Measurements from ENCODE around the gene EFNA1.

EFNA1 gene

DNA sequence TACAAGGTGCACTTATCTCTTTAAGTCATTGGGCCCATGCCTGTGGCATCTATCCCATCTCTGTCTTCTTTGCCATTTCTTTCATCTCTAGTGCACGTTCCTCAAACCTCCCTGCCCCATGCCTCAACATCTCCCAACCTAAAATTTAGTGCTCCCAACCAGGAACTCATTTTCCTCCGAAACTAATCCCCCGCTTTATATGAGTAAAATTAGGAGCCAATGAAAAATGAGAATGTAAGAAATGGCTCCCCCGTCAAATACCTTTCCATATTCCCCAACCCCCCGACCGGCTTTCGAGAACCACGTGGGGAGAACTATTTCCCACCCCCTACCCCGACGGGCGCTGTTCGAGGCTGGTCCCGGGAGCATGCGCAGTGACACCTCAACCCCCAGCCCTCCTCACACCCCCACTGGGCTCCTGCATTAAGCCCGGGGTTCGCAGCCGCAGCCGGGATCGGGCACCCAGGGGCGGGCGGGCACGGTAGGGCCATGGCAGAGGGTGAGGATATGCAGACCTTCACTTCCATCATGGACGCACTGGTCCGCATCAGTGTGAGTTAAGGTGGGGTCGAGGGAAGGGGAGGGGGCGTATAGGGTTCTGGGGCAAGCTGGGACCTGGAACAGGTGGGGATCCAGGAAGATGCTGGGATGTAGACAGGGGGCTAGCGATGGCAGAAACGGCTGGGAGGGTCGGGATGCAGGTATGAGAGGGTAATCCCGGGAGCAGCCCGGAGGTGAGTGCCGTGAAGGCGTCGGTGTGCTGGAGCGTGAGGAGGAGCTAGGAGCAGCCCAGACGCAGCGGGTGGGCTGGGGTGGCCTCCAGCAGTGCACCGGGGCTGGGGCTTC lies 46.0 kb downstream of the EFNA1 start, which contains the start of gene TRIM46:
Gene TRIM46, plus strand, starts transcription at position 372 of the 846 bp plus-strand sequence. Its CDS starts 118 bp downstream, at position 490.
- DNase-seq = peak in 34 of 51 donors; percentile 18 to 89 (median 49)

DNA sequence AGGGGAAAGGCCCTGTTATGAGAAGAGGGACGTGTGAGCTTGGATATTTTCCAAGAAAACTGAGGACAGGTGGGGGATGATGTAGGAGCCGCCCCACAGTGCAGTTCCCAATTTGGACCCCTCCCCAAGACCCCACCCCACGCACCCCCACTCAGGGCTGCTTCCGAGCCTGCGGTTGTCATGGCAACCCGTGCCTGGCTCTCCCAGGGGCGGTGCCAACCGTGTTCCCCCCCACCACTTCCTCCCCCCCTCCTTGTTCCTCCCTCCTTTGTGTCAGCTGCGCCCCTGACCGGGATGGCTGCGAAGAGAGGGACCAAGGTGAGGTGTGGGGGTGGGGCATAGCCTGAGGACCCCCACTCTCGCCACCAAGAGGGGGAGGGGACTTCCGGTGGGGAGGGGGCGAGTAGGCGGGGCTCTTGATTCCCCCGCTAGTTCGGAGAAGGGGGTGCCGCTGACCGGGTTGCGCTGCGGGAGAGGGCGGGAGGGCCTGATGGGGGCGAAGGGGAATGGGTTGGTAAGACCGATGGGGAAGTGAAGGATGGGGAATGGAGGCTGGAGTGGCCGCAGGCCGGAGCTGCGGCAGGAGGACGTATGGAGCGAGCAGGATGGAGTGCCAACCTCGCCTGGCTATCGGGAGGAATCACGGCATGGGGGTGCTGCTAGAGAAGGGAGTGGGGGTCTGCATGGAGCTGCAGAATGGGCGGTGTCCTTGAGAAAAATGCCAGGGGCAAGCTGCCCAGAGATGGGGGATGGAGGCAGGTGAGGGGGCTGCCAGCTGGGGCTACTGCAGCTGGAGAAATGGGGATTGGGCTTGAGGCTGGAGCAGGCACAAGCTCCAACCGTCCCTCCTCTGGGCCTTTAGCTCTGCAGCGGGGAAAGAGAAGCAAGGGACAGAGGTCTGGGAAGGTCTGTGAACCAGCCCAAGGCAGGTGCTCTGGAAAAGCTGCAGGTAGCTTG lies 46.9 kb downstream of the EFNA1 start:
- DNase-seq = peak in 19 of 51 donors; percentile 26 to 77 (median 51)

DNA sequence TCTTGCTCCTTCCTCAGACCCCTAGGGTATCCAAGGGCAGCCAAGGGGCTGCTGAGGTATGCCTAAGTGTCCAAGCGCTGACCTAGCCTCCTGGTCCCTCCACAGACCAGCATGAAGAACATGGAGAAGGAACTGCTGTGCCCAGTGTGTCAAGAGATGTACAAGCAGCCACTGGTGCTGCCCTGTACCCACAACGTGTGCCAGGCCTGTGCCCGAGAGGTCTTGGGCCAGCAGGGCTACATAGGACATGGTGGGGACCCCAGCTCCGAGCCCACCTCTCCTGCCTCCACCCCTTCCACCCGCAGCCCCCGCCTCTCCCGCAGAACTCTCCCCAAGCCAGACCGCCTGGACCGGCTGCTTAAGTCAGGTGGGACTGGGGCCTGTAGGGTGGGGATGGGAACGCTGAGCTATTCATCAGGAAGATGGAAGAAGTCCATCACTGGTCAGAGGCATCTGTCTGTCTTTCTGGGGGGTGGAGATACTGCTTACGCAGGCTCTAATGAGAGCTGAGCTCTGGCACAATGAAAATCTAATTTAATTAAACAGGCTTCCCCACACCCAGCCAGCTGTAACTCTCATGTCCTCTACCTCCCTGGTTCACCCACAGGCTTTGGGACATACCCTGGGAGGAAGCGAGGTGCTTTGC lies 47.7 kb downstream of the EFNA1 start:
- DNase-seq = no peak

DNA sequence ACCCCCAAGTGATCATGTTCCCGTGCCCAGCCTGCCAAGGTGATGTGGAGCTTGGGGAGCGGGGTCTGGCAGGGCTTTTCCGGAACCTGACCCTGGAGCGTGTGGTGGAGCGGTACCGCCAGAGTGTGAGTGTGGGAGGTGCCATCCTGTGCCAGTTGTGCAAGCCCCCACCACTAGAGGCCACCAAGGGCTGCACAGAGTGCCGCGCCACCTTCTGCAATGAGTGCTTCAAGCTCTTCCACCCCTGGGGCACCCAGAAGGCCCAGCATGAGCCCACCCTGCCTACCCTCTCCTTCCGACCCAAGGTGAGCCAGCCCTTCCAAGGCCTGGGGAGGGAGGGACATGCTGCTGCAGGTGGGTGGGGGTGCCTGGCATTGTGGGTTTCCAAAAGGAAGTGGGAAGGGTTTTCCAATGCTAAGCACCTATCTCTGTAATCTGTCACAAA lies 48.3 kb downstream of the EFNA1 start:
- DNase-seq = peak in 2 of 51 donors; percentile 14 to 25

DNA sequence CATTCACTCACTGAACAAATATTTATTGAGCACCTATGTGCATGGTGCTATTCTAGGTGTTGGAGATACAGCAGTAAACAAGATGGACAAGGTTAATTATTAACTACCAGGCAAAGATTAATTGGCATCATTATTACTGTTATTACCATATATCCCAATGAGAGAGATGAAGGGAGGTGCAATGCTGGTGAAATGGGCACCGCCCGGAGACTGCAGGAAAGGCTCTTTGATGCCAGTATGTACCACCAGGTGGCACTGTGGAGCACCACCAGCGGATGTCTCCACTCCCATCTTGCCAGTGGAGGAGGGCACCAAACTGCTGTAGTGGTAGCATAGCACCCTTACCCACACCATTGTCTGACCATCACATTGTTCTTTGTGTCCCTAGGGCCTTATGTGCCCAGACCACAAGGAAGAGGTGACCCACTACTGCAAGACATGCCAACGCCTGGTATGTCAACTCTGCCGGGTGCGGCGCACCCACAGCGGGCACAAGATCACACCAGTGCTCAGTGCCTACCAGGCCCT lies 48.9 kb downstream of the EFNA1 start:
- peak in 45 of 51 donors; percentile 25 to 88 (median 68) for DNase-seq

DNA sequence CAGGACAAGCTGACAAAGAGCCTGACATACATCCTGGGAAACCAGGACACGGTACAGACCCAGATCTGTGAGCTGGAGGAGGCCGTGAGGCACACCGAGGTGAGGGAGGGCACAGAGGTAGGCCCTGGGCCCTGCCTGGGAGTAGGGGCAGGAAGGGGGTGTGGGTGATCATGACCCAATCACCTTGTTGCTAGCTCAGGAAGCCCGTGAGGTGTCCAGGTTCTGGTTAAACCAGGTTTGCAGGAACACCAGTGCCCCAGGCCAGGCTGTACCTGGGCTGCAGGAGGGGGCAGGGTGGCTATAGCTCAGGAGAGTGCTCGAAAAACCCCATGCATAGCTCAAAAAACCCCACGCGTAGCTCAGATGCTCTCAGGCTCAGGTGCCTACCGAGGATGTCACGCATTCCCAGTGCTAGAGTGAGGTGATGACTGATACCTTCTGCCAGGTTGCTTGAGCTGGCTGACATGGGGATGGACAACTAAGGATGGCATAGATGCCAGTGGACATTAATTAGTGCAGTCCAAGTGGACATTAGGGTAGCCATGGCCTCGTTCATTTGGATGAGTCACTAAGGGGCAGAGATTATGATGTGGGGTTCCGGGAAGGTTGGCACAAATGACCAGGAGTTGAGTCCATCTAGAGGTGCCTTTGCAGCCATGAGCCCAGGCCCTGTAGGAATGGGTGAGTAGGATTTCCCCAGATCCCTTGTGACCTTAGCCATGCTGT lies 49.7 kb downstream of the EFNA1 start:
- DNase-seq = no peak

DNA sequence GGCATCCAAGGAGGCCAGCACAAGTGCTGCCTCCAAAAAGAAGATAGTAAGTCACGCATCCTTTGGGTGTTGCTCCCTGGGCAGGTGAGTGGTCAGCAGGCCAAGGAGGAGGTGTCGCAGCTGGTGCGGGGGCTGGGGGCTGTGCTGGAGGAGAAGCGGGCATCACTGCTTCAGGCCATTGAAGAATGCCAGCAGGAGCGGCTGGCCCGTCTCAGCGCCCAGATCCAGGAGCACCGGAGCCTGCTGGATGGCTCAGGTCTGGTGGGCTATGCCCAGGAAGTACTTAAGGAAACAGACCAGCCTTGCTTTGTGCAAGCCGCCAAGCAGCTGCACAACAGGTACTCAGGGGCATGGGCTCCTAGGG lies 50.2 kb downstream of the EFNA1 start:
- DNase-seq = no peak

DNA sequence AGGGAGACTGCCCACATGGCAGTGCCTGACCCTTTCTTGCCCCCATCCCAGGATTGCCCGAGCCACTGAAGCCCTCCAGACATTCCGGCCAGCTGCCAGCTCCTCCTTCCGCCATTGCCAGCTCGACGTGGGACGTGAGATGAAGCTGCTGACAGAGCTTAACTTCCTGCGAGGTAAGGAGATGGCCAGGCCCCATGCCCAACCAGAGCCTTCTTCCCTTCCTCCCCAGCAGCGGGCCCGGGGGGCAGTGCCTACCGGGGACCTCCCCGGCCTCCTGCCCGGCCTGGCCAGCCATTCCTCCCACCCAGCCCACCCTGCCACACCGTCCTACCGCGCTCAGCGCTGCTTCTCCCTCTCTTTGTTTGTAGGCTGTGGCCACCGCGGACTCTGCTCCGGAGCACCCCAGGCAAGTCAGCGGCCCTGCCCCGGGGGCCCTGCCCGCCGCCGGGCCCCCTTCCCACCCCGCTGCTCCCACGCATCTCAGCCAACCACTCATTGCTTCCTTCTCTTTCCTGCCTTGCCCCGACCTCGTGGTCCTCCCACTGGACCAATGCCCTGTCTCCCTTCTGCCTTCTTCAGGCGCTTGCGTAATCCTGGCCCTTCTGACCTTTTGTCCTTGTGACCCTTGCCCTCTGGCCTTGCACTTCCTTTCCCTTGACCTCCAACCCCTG lies 50.9 kb downstream of the EFNA1 start:
- no peak for DNase-seq

DNA sequence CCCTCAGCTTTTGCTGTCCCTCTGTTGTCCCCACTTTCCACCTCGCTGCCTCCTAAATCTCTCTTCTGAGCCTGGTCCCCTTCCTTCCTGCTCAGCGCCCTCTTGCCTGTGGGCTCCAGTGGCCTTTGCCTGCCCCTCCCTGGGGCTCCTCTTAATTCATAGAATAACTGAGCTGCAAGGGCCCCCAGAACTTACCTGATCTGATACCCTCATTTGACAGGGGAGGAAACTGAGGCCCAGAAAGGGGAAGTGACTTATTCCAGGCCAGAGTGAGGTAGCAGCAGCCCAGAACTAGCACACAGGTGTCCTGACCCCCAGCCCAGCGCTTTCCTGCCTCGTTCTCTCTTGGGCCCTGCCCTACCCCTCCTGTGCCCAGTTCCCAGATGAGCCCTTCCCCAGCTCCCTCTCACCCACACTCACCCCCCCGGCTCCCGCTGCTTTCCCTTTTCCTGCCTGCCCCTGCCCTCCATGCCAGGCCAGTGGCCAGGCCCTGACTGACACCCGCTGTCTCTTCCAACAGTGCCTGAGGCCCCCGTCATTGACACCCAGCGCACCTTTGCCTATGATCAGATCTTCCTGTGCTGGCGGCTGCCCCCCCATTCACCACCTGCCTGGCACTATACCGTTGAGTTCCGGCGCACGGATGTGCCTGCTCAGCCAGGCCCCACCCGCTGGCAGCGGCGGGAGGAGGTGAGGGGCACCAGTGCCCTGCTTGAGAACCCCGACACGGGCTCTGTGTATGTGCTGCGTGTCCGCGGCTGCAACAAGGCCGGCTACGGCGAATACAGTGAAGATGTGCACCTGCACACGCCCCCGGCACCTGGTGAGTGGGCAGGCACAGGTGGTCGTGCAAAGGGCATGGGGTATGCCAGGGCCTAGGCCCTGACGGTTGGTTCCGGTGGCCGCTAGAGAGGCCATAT lies 51.7 kb downstream of the EFNA1 start:
- DNase-seq = no peak

DNA sequence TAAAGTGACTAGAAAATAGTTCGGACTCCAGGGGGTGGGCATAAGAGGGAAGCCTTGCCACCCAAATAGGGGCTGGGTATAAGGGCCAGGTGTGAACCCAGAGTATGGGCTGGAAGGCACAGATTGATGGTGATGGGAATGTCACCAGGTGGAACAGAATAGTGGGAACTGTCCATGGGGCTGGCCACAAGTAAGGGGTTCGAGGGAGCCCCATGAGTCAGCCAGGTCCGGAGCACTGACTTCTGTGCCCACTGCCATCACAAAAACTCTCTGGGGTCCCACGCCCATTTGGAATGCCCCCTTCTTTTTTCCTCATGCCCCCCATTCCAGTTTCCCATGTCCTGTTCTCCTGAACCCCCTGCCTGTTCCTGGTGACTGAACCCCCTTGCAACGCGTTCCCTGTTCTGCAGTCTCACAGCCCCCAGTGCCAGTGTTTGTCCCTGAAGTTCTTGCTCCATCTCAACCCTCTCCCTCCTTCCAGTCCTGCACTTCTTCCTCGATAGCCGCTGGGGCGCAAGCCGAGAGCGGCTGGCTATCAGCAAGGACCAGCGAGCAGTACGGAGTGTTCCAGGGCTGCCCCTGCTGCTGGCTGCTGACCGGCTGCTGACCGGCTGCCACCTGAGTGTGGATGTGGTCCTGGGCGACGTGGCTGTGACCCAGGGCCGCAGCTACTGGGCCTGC lies 53.8 kb downstream of the EFNA1 start:
- no peak for DNase-seq

DNA sequence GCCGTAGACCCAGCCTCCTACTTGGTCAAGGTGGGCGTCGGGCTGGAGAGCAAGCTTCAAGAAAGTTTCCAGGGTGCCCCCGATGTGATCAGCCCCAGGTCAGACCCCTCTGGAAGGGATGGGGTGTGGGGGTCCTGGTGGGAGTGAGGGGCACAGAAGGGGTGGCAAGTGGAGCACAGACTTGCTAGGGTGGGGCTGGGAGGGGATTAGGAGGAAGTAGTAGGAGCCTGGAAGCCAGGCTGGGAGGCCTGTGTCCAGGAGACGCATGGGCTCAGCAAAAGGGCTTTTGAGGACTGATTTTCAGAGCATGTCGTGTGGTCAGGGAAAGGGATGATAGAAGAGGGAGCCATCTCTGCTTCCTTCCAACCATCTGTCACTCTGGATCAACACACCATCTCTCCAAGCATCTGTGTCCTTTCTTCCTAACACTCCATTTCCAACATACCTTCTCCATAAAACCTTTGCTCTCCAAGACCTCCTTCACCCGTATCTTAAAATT lies 54.4 kb downstream of the EFNA1 start:
- no peak for DNase-seq

DNA sequence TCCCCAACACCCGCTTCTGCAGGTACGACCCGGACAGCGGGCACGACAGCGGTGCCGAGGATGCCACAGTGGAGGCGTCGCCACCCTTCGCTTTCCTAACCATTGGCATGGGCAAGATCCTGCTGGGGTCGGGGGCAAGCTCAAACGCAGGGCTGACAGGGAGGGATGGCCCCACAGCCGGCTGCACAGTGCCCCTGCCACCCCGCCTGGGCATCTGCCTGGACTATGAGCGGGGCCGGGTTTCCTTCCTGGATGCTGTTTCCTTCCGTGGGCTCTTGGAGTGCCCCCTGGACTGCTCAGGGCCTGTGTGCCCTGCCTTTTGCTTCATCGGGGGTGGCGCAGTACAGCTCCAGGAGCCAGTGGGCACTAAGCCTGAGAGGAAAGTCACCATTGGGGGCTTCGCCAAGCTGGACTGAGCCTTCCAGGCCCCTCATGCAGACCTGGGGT lies 56.1 kb downstream of the EFNA1 start:
- no peak for DNase-seq

DNA sequence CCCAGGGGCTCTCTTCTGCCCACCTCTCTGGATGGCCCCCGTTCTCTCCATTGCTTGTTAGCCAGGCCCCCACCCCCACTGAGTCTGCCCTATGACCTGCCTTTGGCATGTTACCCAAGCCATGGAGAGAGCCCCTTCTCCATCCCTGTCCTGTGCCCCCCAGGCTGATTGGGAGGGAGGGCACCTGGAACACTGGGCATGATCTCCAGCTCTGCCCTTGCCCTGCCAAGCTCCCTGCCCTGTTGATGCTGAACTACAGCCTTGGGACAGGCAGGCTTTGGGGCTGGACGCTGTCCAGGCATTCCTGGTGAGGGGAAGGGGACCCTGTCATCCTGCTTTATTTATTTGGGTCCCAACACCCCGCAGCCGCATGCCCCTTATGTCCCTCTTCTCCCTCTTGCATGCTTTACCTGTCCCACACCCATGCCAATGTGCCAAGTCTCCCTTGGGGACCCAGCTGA lies 56.7 kb downstream of the EFNA1 start:
- DNase-seq = no peak
